Neural cell (in vitro differentiated cells): ENCODE results near the gene LEUTX. TPM values are rescaled to one million over a fixed set of nuclear protein-coding genes. Genes with fewer than 3 reads are reported as not detected.

Source experiments
- H2AFZ ChIP-seq: fragments of 200-600, 300-800 bp; sonication (generic), shearing (Covaris generic); 2 replicates; pipeline ENCODE4 v1.6.0; 2014; ENCODE audit warnings: low read depth, mild to moderate bottlenecking, antibody characterized with exemption, low read length, moderate library complexity
- H3F3A ChIP-seq: fragments of 200-600 bp; shearing (Covaris generic); 2 replicates; pipeline ENCODE4 v1.6.1; 2016; ENCODE audit warnings: mild to moderate bottlenecking, moderate library complexity, mixed read lengths, antibody characterized with exemption, low read length; ENCODE audit not compliant: insufficient read depth, poor library complexity, severe bottlenecking
- H3K27ac ChIP-seq: fragments of 200-600, 300-800 bp; sonication (generic), shearing (Covaris generic); 2 replicates; pipeline ENCODE4 v1.5.1; 2014; ENCODE audit warnings: mild to moderate bottlenecking, low read length, moderate library complexity
- H3K27me3 ChIP-seq: fragments of 300-800, 200-600 bp; sonication (generic), shearing (Covaris generic); 2 replicates; pipeline ENCODE4 v1.6.0; 2014; ENCODE audit warnings: mild to moderate bottlenecking, low read depth, low read length, moderate library complexity; ENCODE audit not compliant: insufficient read depth
- H3K36me3 ChIP-seq: fragments of 300-800, 200-600 bp; sonication (generic), shearing (Covaris generic); 2 replicates; pipeline ENCODE4 v1.5.1; 2014; ENCODE audit warnings: mild to moderate bottlenecking, antibody characterized with exemption, low read length, moderate library complexity; ENCODE audit not compliant: insufficient read depth
- H3K4me2 ChIP-seq: fragments of 300-800, 200-600 bp; sonication (generic), shearing (Covaris generic); 2 replicates; pipeline ENCODE4 v1.6.0; 2014; ENCODE audit warnings: mild to moderate bottlenecking, low read length
- H3K4me3 ChIP-seq: fragments of 300-800, 200-600 bp; sonication (generic), shearing (Covaris generic); 2 replicates; pipeline ENCODE4 v1.5.1; 2014; ENCODE audit warnings: mild to moderate bottlenecking, low read length, moderate library complexity
- H3K79me2 ChIP-seq: fragments of 200-600 bp; shearing (Covaris generic); replicated peaks from 2 replicates; pipeline ENCODE4 v1.6.0; 2014; ENCODE audit warnings: mild to moderate bottlenecking, low read length, moderate library complexity; ENCODE audit not compliant: insufficient read depth
- H3K9ac ChIP-seq: fragments of 300-800, 200-600 bp; sonication (generic), shearing (Covaris generic); 2 replicates; pipeline ENCODE4 v1.6.1; 2016; ENCODE audit warnings: mild to moderate bottlenecking, low read length, mixed read lengths
- H3K9me2 ChIP-seq: fragments of 200-600 bp; shearing (Covaris generic); 2 replicates; pipeline ENCODE4 v1.6.1; 2016; ENCODE audit warnings: mild to moderate bottlenecking, low read length, mixed read lengths; ENCODE audit not compliant: insufficient read depth
- H3K9me3 ChIP-seq: fragments of 200-600, 300-800 bp; sonication (generic), shearing (Covaris generic); 2 replicates; pipeline ENCODE4 v1.6.1; 2016; ENCODE audit warnings: mild to moderate bottlenecking, mixed run types, low read length, moderate library complexity, mixed read lengths
- H4K20me1 ChIP-seq: fragments of 200-600 bp; shearing (Covaris generic); 2 replicates; pipeline ENCODE4 v1.6.1; 2016; ENCODE audit warnings: mild to moderate bottlenecking, mixed run types; ENCODE audit not compliant: insufficient read depth
- EP300 ChIP-seq: fragments of 450-650 bp; conservative IDR thresholded peaks from 2 replicates; pipeline ENCODE4 v1.6.1; 2014; ENCODE audit warnings: antibody characterized with exemption, mild to moderate bottlenecking, moderate library complexity; ENCODE audit not compliant: poor library complexity, severe bottlenecking
- EZH2 ChIP-seq: fragments of 200-600, 300-800 bp; shearing (Covaris generic), sonication (generic); IDR thresholded peaks from 2 replicates; pipeline ENCODE4 v1.6.1; 2014; ENCODE audit warnings: antibody characterized with exemption, low read length, borderline replicate concordance, mild to moderate bottlenecking; ENCODE audit not compliant: insufficient read depth, poor library complexity, severe bottlenecking
- MXI1 ChIP-seq: fragments of 450-650 bp; conservative IDR thresholded peaks from 2 replicates; pipeline ENCODE4 v1.6.1; 2014; ENCODE audit warnings: antibody characterized with exemption, mild to moderate bottlenecking; ENCODE audit not compliant: poor library complexity, severe bottlenecking
- POLR2AphosphoS5 ChIP-seq: IDR thresholded peaks from 2 replicates; pipeline ENCODE4 v1.6.1; 2012
- RAD21 ChIP-seq: fragments of 450-650 bp; conservative IDR thresholded peaks from 2 replicates; pipeline ENCODE4 v1.6.1; 2014; ENCODE audit warnings: antibody characterized with exemption, mild to moderate bottlenecking, moderate library complexity
- SMC3 ChIP-seq: fragments of 450-650 bp; conservative IDR thresholded peaks from 2 replicates; pipeline ENCODE4 v1.6.1; 2014; ENCODE audit warnings: antibody characterized with exemption, mild to moderate bottlenecking, moderate library complexity; ENCODE audit not compliant: poor library complexity
- TAF1 ChIP-seq: IDR thresholded peaks from 2 replicates; pipeline ENCODE4 v1.6.1; 2012; ENCODE audit warnings: low read depth
- polyA plus RNA-seq: library from polyadenylated mRNA; depleted of rRNA; stranded (reverse); fragments of >200 nt; gene quantifications from 2 replicates; pipeline ENCODE4 v1.2.3, GENCODE V29; 2014
- TF ChIP-seq, protein P1 (sequence below): IDR thresholded peaks from 2 replicates; pipeline ENCODE4 v1.6.1; 2012; ENCODE audit warnings: borderline replicate concordance
- TF ChIP-seq, protein P2 (sequence below): fragments of 450-650 bp; IDR thresholded peaks from 2 replicates; pipeline ENCODE4 v1.5.1; 2014; ENCODE audit warnings: antibody characterized with exemption, mild to moderate bottlenecking, moderate library complexity; ENCODE audit not compliant: poor library complexity, severe bottlenecking

Gene LEUTX
- polyA plus RNA-seq, 1 donor from 2014 or later = not detected

DNA sequence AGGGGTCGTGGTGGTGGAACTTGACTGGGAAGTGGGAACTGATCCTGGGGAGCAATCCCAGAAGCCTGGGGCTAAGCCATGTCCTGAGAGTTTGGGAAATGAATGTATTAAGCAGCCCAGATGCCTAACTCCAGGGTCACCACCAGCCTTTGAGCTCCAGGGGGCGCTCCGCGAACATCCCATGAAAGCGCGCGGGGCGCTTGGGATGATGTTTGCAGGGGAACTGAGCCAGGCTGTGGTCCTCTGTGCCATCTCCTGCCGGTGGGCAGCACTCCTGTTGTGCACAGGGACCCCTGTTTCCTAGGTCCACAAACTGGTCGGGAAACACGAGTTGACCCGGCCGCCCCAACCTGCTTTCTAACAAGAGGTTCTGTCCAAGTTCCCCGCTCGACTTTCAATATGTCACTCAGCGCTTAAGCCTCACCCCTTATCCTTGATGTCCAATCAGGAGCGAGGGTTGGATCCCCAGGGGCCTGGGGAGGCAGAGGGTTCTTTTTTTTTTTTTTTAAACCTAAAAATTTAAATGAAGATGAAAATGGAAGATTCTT, 14.4 kb downstream of the LEUTX start:
- Histone ChIP-seq H3K9me2 (no peaks in the 10 kb centered on the region), H2AFZ (no peak overlapping the region), H3K79me2 (no peaks in the 10 kb centered on the region), H4K20me1 (no peaks in the 10 kb centered on the region), H3K27ac (no peak overlapping the region), H3K4me2 (no peak overlapping the region), H3F3A (no peaks in the 10 kb centered on the region), H3K36me3 (no peaks in the 10 kb centered on the region), H3K9me3 (peaks cover 4% of the 10 kb centered on the region), H3K27me3 (no peaks in the 10 kb centered on the region), H3K9ac (no peak overlapping the region), H3K4me3 (peak overlapping the region; percentile 63)
- no peak for TF ChIP-seq POLR2AphosphoS5
- TF ChIP-seq, protein P1, sequence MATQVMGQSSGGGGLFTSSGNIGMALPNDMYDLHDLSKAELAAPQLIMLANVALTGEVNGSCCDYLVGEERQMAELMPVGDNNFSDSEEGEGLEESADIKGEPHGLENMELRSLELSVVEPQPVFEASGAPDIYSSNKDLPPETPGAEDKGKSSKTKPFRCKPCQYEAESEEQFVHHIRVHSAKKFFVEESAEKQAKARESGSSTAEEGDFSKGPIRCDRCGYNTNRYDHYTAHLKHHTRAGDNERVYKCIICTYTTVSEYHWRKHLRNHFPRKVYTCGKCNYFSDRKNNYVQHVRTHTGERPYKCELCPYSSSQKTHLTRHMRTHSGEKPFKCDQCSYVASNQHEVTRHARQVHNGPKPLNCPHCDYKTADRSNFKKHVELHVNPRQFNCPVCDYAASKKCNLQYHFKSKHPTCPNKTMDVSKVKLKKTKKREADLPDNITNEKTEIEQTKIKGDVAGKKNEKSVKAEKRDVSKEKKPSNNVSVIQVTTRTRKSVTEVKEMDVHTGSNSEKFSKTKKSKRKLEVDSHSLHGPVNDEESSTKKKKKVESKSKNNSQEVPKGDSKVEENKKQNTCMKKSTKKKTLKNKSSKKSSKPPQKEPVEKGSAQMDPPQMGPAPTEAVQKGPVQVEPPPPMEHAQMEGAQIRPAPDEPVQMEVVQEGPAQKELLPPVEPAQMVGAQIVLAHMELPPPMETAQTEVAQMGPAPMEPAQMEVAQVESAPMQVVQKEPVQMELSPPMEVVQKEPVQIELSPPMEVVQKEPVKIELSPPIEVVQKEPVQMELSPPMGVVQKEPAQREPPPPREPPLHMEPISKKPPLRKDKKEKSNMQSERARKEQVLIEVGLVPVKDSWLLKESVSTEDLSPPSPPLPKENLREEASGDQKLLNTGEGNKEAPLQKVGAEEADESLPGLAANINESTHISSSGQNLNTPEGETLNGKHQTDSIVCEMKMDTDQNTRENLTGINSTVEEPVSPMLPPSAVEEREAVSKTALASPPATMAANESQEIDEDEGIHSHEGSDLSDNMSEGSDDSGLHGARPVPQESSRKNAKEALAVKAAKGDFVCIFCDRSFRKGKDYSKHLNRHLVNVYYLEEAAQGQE = no peak
- TF ChIP-seq TAF1 = no peak
- TF ChIP-seq EZH2 = no peak
- peak; percentile 76 for TF ChIP-seq RAD21
- TF ChIP-seq, protein P2, sequence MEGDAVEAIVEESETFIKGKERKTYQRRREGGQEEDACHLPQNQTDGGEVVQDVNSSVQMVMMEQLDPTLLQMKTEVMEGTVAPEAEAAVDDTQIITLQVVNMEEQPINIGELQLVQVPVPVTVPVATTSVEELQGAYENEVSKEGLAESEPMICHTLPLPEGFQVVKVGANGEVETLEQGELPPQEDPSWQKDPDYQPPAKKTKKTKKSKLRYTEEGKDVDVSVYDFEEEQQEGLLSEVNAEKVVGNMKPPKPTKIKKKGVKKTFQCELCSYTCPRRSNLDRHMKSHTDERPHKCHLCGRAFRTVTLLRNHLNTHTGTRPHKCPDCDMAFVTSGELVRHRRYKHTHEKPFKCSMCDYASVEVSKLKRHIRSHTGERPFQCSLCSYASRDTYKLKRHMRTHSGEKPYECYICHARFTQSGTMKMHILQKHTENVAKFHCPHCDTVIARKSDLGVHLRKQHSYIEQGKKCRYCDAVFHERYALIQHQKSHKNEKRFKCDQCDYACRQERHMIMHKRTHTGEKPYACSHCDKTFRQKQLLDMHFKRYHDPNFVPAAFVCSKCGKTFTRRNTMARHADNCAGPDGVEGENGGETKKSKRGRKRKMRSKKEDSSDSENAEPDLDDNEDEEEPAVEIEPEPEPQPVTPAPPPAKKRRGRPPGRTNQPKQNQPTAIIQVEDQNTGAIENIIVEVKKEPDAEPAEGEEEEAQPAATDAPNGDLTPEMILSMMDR = peak; percentile 85
- TF ChIP-seq MXI1 = peak; percentile 49
- peak; percentile 78 for TF ChIP-seq SMC3
- TF ChIP-seq EP300 = no peak

DNA sequence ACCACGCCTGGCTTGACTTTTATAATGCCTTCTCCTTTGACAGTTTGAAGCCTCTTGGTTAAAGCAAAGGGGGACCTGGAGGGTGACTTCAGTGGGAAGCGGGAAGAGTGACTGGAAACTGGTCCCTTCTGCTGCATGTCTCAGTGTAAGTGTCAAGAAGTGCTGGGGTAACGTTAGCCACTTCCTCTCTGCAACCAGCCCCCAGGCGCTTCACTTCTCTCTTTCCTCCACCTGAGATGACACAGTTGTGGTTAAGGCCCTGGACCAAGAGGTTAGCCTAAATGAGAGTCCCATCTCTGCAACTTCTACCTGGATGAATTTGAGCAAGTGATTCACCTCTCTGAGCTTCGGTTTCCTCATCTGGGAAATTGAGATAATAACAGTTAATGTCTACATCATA, 16.3 kb downstream of the LEUTX start:
- no peaks in the 10 kb centered on the region for H3K27me3 ChIP-seq
- H3K36me3 ChIP-seq = no peaks in the 10 kb centered on the region
- no peaks in the 10 kb centered on the region for H4K20me1 ChIP-seq
- H3K4me2 ChIP-seq = no peak overlapping the region
- H3K79me2 ChIP-seq = no peaks in the 10 kb centered on the region
- no peak overlapping the region for H2AFZ ChIP-seq
- no peak overlapping the region for H3K9ac ChIP-seq
- no peak overlapping the region for H3K4me3 ChIP-seq
- H3K9me2 ChIP-seq = no peaks in the 10 kb centered on the region
- no peaks in the 10 kb centered on the region for H3K9me3 ChIP-seq
- no peak for TF ChIP-seq SMC3
- TF ChIP-seq RAD21 = no peak
- TF ChIP-seq, protein P1 = no peak
- no peaks in the 10 kb centered on the region for H3F3A ChIP-seq
- no peak overlapping the region for H3K27ac ChIP-seq
